ENCODE results near the gene RCN1.

The RCN1 gene

DNA sequence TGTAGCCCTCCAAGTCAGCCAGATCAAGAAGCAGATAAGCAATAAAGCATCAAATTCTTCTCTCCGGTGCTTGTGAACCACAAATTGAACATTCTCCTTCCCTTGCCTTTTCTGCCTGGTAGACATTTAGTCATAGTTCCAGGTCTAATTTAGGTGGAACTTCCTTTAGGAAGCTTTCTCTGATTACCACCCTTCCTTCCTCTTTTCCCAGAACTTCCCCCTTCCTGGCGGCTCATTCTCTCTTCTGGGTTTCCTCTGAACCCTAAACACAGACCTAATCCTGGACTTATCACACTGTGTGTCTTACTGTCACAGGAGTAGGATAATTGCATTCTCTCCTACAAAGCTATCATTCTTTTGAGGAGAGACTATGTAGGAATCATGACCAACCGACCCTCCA lies 61.9 kb downstream of the RCN1 start:
- no peak for DNase-seq (ENCODE audit: low read depth, low spot score)

DNA sequence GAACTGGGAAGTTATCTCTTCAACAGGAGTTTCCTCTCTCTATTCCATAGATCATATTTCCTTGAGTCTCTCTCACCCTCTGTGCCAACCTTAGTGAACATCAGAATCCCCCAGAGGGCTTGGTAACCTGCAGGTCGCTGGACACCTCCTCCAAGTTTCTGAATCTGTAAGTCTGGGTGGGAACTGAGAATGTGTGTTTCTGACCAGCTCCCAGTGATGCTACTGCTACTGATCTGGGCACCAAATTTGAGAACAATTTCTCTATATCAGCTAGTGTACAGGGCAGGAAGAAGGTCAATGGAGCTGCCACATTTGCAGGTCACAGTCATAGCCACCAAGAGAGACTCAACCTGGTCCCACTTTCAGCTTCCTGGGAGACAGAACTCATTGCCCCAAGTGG lies 62.9 kb downstream of the RCN1 start:
- no peak for DNase-seq (ENCODE audit: low read depth, low spot score)

DNA sequence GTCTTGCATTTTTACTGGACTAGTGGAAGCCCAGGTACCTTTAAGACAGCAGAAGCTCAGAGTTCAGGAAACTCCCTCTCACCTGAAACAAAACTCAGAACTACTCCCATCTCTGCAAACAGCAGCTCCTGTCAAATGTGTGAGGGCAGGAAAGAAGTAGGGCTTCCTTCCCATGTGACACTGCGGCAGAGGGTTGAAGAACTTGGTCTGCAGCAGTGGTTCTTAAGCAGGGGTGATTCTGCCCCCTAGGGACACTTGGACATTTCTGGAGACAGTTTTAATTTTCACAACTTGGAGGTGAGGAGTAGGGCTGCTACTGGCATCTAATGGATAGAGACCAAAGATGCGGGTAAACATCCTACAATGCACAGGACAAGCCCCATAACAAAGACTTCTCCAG lies 63.4 kb downstream of the RCN1 start:
- DNase-seq (ENCODE audit: low read depth, low spot score): peak; percentile 34

Data from astrocyte of the hippocampus (primary cell).